HG03342 (cell line): ENCODE measurements around the gene GSTM2.
"Not testable (repeated sequence)": the region's sequence is repeated elsewhere in the genome, so short reads cannot be mapped to it uniquely, and the experiment has no call there.

Experiments
- ATAC-seq: cut with Tn5 transposase; IDR thresholded peaks from one replicate; pipeline ENCODE4 v1.9.1; 2021; ENCODE audit warnings: mild to moderate bottlenecking, moderate library complexity; ENCODE audit not compliant: unreplicated experiment

GSTM2 gene

DNA sequence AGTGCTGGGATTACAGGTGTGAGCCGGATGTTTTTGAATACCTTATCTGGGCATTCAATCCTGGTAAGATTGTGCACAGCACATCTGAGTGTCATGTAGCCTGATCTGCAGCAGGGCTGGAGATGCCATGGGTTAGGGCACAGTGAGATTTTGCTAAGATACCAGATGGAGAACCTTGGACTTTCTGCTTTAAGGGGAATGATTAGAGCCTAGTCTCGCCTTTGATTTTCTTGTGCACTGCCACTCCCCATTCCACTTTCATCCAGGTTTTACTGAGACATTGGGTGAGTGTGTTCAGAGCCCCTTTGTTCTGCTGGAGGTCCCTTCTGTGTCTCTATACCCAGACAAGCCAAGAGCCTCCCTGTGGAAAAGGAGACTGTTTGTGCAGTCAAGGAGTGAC lies 6.0 kb downstream of the GSTM2 start:
- not testable (repeated sequence) for ATAC-seq

DNA sequence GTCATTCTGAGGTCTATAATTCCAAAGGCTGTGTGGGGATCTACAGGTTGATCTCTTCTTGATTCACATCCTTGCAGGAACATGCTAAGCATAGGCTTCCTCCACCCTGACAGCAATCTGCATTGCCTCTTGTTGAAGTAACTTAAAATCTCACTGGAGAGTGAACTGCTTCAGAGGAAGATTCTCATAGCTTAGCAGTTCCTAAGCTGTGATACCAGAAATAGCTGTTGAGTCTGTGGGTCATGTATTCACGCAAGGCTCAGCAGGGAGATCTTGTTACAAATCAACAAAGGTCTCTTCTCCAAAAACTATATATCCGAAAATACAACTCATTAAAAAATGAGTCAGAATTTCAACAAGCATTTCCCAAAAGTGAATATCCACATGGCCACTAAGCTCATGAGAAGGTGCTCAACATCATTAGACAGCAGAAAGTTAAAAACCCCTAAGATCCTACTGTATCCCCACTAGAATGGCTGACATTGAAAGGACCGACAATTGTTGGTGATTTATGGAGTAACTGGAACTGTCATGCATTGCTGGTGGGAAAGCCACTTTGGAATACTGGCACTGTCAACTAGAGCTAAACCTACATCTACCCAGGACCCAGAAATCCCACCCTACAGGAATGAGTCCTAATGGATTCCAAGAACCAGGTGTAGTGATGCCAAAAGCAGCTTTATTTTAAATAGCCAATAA lies 9.0 kb downstream of the GSTM2 start:
- ATAC-seq = not testable (repeated sequence)

DNA sequence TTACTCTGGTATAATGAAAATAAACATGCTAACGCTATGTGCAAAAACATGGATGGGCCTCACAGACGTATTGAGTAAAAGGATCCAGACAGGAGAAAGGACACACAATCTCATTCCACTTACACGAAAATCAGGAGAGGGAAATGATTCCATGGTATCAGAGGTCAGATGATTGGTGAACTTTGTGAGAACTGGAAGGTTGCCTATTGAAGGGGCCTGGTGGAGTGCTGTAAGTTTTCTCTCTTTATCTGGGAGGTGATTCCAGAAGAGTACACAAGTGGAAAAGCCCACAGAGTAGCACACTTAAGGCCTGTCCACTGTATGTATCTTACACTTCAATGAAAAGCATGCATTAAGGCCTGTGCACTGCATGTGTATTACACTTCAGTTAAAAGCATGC lies 9.6 kb downstream of the GSTM2 start:
- no peak for ATAC-seq

DNA sequence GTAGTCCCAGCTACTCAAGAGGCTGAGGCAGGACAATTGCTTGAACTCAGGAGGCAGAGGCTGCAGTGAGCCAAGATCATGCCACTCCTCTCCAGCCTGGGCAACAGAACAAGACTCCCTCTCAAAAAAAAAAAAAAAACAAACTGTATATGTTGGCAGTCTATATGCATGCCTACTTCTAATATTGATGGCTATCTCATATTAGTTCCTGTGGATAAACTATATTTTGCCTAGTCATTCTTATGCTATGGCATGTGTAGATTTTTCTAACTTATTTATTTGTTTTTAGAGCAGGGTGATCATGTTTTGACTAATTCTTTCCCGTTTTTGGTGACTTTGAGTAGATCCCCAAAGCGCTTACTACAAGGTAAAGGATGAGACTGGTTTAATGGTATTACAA lies 10.8 kb downstream of the GSTM2 start:
- ATAC-seq = not testable (repeated sequence)

DNA sequence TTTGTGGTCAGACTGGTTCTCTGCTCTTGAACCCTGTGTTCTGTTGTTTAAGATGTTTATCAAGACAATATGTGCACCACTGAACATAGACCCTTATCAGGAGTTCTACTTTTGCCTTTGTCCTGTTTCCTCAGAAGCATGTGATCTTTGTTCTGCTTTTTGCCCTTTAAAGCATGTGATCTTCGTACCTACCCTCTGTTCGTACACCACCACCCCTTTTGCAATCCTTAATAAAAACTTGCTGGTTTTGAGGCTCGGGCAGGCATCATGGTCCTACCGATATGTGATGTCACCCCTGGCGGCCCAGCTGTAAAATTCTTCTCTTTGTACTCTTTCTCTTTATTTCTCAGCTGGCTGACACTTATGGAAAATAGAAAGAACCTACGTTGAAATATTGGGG lies 16.9 kb downstream of the GSTM2 start:
- ATAC-seq = not testable (repeated sequence)

DNA sequence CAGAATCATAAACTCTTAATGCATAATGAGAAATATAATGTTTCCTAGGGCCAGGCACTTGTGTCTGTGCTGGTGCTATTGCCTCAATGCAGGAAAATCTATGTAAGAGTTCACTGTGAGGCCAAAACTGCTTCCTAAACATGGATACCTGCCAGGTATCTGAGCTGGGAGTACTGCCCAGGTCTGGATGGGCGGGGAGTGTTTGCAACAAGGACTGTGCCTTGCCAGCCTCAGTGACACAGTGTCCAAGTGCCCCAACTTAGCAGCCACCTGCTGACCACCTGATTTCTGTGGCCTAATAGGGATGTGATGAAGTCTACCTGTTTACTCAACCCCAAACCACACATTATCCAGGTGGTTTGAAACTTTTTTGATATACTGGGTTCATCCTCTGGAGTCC lies 17.5 kb downstream of the GSTM2 start:
- not testable (repeated sequence) for ATAC-seq

DNA sequence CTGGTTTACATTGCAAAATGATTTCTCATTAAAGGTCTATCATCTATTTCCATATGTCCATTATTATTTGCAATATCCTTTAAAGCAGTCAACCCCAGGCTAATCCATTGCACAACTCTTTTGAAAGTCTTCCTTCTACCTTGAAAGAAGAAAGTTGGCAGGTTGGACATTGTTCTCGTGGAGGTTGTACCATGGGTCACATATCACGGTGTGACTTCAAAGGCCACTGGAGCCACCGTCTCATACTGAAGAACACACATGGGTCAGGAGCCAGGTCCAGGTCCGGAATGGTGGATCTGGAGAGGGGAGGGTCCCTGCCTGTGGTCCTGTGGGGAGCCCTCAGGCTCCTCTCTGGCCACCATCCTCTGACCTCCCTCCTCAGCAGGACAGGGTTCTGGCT lies 18.0 kb downstream of the GSTM2 start:
- not testable (repeated sequence) for ATAC-seq

DNA sequence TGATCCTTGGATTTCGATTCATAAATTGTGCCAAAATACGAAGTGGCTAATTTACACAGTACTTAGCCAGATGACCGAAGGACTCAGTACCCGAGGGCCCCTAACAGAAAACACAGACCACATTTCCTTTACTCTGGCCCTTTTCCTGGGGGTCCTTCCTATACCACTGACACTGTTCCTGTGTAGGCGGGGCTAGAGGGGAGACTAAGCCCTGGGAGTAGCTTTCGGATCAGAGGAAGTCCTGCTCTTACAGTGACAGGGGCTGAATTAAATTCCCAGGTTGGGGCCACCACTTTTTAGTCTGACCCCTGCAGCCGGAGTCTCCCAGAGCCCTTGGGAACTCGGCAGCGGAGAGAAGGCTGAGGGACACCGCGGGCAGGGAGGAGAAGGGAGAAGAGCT lies 19.3 kb downstream of the GSTM2 start:
- peak; percentile 12 for ATAC-seq

DNA sequence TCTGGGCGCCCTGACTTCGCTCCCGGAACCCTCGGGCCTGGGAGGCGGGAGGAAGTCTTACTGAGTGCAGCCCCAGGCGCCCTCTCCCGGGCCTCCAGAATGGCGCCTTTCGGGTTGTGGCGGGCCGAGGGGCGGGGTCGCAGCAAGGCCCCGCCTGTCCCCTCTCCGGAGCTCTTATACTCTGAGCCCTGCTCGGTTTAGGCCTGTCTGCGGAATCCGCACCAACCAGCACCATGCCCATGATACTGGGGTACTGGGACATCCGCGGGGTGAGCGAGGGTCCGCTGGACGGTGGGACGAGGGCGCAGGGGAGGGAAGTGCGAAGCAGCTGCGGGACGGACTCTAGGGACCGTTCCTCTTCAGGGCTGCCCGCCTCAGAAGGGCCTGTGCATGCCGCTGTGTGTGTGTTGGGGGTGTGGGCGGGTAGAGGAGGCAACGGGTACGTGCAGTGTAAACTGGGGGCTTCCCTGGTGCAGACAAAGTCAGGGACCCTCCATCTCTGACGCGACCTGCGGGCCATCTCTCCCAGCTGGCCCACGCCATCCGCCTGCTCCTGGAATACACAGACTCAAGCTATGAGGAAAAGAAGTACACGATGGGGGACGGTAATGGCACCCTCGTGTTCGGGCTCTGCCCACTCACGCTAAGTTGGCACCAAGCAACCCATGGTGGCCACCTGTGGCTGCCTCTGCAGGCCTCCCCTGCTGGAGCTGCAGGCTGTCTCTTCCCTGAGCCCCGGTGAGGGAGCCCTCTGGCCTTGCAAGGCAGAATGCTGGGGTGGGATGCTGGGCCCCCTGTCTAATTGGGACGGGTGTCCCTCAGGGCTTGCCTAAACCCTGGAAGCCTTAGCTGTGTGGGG lies 20.0 kb downstream of the GSTM2 start, which contains the start of gene GSTM1:
Gene GSTM1 (plus strand): TSS at position 177 of the 859 bp plus-strand sequence. CDS start 57 bp downstream, at position 234.
- peak; percentile 97 for ATAC-seq

DNA sequence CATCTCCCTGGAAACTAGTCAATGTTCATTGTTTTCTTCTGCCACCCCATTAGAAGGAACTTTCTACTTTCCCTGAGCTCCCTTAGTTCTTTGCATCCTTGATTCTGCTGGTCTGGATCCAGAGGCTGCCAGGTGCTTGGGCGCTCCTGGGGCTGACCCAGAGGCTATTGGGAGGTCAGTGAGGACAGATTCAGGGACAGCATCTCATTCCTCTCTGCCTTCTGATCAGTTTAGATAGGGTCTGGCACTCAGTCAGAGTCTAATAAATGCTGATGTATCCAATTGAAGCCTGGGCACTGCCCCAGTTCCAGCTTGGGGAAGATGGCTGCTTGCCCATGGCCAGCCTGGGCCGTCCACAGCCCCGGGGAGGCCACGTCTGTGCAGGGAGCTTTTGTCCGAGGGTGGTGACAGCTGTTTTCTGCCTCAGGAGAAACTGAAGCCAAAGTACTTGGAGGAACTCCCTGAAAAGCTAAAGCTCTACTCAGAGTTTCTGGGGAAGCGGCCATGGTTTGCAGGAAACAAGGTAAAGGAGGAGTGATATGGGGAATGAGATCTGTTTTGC lies 22.1 kb downstream of the GSTM2 start:
- no peak for ATAC-seq

DNA sequence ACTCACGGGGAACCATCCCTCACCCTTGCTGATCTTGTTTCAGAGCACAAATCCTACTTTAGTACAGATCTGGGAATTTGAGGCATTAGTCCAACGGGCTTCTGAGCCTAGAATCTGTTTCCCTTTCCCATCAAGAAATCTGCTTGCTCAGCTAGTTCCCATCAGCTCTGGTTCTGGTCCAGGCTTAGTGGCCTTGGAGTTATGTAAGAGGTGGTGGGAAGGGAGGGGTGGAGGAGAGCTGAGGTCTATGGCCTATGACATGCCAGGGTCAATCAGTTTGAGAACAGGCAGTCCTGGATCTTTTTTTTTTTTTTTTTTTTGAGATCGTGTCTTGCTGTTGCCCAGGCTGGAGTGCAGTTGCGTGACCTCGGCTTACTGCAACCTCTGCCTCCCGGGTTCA lies 23.9 kb downstream of the GSTM2 start:
- no peak for ATAC-seq

DNA sequence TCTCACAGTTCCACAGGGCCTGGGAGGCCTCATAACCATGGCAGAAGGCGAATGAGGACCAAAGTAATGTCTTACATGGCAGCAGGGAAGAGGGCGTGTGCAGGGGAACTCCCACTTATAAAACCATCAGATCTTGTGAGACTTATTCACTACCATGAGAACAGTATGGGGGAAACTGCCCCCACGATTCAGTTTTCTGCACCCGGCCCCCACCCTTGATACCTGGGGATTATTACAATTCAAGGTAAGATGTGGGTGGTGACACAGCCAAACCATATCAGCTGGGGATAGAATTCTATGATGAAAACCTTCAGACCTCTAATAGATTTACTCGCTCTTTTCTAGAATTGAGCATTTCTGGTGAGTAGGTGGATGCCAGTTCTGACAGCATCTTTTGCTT lies 26.5 kb downstream of the GSTM2 start:
- not testable (repeated sequence) for ATAC-seq

DNA sequence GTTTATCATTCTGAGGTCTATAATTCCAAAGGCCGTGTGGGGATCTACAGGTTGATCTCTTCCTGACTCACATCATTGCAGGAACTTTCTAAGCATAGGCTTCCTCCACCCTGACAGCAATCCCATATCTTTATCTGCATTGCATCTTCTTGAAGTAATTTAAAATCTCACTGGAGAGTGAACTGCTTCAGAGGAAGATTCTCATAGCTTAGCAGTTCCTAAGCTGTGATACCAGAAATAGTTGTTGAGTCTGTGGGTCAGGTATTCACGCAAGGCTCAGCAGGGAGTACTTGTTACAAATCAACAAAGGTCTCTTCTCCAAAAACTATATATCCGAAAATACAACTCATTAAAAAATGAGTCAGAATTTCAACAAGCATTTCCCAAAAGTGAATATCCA lies 27.3 kb downstream of the GSTM2 start:
- ATAC-seq = not testable (repeated sequence)

DNA sequence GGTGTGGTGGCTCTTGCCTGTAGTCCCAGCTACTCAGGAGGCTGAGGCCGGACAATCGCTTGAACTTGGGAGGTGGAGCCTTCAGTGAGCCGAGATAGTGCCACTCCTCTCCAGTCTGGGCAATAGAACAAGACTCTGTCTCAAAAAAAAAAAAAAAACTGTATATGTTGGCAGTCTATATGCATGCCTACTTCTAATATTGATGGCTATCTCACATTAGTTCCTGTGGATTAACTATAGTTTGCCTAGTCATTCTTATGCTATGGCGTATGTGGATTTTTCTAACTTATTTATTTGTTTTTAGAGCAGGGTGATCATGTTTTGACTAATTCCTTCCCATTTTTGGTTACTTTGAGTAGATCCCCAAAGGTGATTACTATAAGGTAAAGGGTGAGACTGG lies 29.2 kb downstream of the GSTM2 start:
- no peak for ATAC-seq

DNA sequence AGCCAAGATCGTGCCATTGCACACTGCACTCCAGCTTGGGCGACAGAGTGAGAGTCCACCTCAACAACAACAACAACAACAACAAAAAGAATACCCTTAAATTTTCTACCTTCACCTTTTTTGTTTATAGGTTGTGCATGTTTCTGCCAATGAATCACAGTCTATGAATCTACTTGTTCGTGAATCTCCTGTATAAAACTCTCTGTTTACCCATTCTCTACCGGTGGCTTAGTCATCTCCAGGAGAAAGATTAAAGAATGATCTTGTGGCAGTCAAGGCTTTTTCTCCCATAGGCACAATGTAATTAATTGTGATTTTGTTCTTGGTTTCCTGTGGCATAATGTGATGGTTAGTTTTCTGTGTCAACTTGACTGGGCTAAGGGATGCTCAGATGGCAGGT lies 30.0 kb downstream of the GSTM2 start:
- ATAC-seq = not testable (repeated sequence)

DNA sequence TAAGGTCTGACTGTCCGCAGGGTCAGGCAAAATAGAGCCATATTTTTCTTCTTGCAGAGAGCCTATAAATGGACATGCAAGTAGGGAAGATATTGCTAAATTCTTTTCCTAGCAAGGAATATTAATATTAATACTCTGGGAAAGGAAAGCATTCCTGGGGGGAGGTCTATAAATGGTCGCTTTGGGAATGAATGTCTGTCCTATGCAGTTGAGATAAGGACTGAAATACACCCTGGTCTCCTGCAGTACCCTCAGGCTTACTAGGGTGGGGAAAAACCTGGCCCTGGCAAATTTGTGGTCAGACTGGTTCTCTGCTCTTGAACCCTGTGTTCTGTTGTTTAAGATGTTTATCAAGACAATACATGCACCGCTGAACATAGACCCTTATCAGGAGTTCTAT lies 35.1 kb downstream of the GSTM2 start:
- not testable (repeated sequence) for ATAC-seq

DNA sequence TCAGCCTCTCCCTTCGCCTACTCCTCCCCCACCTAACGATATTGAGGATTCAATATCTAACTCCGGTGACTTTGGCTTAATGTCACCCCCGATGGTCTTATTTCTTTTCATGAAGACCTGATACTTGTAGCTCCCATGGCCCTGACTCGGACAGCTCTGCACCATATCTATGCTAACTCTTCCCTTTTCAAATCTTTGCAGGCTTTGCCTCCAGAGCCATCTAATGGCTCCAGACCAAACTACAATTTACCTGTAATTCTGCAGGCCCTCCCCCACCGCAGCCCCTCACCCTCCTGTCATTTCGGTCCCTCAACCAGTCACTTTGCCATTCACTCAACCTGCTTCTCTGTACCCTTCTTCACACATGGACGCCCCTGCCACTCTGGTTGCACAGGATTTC lies 36.3 kb downstream of the GSTM2 start:
- ATAC-seq = no peak

DNA sequence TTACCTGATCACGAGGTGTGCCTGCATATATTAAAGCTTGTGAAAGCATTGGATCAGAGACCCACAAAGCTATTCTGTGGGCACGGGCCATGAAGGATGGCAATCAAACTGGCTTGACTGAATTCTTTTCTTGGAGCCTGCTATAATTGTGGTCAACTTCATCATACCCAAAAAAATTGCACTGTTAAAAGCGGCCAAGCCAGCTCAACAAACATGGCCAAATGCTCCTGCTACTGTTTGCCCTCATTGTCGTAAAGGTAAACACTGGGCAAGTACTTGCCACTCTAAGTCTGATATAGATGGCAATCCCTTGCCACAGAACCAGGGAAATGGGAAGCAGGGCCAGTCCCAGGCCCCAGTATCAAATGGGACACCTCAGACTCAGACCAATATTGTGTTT lies 37.6 kb downstream of the GSTM2 start:
- ATAC-seq = no peak

DNA sequence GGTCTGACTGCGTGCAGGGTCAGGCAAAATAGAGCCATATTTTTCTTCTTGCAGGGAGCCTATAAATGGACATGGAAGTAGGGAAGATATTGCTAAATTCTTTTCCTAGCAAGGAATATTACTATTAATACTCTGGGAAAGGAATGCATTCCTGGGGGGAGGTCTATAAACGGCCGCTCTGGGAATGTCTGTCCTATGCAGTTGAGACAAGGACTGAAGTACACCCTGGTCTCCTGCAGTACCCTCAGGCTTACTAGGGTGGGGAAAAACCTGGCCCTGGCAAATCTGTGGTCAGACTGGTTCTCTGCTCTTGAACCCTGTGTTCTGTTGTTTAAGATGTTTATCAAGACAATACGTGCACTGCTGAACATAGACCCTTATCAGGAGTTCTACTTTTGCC lies 41.1 kb downstream of the GSTM2 start:
- ATAC-seq = not testable (repeated sequence)

DNA sequence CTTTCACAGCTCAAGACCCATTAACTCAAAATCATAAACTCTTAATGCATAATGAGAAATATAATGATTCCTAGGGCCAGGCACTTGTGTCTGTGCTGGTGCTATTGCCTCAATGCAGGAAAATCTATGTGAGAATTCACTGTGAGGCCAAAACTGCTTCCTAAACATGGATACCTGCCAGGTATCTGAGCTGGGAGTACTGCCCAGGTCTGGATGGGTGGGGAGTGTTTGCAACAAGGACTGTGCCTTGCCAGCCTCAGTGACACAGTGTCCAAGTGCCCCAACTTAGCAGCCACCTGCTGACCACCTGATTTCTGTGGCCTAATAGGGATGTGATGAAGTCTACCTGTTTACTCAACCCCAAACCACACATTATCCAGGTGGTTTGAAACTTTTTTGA lies 42.0 kb downstream of the GSTM2 start:
- ATAC-seq = not testable (repeated sequence)

DNA sequence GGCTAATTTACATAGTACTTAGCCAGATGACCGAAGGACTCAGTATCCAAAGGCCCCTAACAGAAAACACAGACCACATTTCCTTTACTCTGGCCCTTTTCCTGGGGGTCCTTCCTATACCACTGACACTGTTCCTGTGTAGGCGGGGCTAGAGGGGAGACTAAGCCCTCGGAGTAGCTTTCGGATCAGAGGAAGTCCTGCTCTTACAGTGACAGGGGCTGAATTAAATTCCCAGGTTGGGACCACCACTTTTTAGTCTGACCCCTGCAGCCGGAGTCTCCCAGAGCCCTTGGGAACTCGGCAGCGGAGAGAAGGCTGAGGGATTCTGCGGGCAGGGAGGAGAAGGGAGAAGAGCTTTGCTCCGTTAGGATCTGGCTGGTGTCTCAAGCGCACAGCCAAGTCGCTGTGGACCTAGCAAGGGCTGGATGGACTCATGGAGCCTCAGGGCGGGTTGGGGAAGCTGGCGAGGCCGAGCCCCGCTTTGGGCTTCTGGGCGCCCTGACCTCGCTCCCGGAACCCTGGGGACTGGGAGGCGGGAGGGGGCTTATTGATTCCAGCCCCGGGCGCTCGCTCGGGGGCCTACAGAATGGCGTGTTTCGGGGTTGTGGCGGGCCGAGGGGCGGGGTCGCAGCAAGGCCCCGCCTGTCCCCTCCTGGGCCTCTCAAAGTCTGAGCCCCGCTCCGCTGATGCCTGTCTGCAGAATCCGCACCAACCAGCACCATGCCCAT lies 43.9 kb downstream of the GSTM2 start, which contains the start of gene GSTM5:
Gene GSTM5 (plus strand): TSS at position 659 of the 728 bp plus-strand sequence. CDS start 62 bp downstream, at position 721.
- ATAC-seq = not testable (repeated sequence)
